ENCODE data around the gene ANXA5.

DNA sequence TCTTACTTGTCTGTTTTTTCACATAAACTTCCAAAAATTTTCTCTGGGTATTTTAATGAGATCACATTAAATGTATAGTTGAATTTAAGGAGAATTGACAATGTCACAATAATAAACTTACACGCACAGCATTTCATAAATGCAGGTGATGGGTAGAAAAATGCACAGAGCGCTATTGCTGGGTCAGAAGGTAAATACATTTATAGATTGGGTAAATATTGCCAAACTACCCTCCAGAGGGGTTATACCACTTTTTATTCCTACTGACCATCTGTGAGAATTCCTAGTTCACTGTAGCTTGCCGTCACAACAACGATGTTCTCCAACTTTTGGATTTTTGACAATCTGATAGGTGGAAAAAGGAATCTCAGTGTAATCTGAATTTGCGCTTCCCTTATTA is 34.6 kb downstream of the ANXA5 start:
- TF ChIP-seq CTCF (IDR thresholded peaks at IDR 0.05; ENCODE audit: poor library complexity) (no peak), EZH2 (IDR thresholded peaks at IDR 0.05; ENCODE audit: borderline replicate concordance) (no peak)

Data from hepatocyte (in vitro differentiated cells).